HG02884 (cell line): ENCODE results near the gene ZNG1A.
"Not testable (repeated sequence)": the region's sequence is repeated elsewhere in the genome, so short reads cannot be mapped to it uniquely, and the experiment has no call there.

ENCODE experiments used
- ATAC-seq: cut with Tn5 transposase; IDR thresholded peaks from one replicate; pipeline ENCODE4 v1.9.1; 2021; ENCODE audit warnings: mild to moderate bottlenecking, moderate library complexity; ENCODE audit not compliant: unreplicated experiment

Gene ZNG1A

DNA sequence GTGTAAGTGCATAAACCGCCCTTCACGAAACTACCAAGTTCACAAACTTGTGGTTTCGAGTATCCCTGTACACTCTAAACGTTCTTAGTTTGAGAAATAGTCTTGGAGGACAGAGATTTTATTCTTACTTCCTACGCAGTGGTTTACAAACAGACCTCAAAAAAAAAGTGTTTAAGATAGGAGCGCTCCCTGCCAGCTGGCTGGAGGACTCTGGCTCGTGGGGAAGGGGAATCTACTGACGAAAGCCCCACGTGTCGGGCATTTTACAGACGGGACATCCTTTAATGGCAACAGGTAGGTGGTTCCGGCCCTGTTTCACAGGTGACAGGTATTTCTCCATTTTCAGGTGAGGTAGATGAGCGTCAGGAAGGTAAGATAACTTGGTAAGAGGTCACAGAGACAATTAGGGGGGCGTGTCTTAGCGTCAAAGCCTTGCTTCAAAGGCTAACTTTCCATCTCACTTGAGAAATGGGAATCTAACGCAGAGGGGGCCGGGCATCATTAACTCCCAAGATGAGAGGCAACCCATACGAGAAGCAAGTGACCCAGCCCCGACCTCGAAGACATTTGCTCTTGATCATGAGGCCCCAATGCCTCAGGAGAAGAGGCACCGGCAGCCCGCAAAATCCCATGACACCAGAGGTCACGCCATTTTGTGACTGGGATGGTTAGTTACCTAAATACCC, 573 bp downstream of the ZNG1A start:
- ATAC-seq, result not testable (repeated sequence)

DNA sequence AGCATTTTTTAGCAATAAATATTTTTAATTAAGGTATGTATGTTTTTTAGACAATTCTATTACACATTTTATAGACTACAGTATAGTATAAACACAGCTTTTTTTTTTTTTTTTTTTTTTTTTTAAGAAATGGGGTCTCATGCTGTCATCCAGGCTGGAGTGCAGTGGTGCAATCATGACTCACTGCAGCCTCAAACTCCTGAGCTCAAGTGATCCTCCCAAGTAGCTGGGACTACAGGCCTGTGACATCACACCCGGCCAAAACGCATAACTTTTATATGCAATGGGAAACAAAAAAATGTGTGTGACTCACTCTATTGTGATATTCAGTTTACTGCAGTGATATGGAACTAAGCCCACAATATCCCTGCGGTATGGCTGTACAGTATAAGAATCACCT, 9.1 kb downstream of the ZNG1A start:
- ATAC-seq, result not testable (repeated sequence)

DNA sequence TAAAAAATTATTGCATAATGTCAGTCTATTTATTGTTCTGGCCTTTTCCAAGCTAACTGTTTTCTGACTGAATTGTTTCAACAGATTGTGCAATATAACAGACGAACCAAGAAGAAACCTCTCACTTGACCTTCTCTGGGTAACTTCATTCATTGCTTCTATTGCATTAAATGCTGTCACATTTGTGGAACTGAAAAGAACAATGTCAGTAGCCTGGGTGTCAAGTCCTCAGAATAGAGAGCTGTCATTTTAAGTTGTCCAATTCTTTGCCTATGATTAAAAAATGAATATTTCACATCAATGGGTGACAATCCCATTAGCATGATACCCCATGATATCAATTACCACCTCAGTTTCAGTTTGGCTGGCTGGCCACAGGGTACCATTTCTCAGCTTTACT, 19.0 kb downstream of the ZNG1A start:
- ATAC-seq, result not testable (repeated sequence)

DNA sequence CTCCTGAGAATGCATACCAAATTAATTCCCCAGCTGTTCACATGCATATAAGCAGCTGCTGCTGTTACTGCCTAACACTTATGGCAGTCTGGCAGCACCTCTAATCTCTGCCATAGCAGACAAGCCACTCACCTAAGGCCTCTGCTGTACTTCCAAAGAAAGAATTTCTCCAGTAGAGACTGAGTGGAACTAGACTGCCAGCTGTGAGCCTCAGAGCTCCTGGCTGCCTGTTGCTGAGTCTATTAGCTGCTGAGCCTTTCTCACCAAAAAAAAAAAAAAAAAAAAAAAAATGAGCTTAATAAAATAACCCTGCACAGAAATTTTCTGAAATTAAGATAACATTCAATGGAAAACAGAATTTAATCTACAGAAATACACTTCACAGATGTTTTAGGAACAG, 27.7 kb downstream of the ZNG1A start:
- ATAC-seq, result not testable (repeated sequence)

DNA sequence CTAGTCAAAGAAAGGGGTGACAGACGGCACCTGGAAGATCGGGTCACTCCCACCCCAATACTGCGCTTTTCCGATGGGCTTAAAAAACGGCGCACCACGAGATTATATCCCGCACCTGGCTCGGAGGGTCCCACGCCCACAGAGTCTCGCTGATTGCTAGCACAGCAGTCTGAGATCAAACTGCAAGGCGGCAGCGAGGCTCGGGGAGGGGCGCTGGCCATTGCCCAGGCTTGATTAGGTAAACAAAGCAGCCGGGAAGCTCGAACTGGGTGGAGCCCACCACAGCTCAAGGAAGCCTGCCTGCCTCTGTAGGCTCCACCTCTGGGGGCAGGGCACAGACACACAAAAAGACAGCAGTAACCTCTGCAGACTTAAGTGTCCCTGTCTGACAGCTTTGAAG, 39.0 kb downstream of the ZNG1A start:
- ATAC-seq, result not testable (repeated sequence)

DNA sequence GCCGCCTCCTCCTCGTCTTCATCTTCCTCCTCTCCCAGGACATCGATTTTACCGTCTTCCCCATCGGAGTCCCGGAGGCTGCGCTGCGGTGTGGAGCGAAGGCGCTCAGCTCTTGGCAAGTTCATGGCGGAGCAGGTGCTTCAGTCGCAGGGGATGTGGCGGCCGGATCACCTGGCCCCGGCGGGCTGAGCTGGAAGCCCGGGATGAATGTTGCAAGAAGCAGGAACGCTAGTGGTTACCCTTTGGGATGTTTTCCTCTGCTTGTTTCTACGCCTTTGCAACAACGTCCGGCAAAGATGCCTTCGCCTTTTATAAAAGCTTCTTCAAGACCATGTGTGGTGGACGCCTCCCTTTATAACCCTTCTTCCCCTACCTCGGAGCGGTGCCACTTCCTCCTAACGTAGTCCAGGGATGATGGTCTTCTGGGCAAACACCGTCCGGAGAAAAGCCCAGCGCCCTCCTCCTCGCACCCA, 60.8 kb downstream of the ZNG1A start, which contains the start of gene FOXD4:
TSS of gene FOXD4 (minus strand) at position 423 of the 473 bp plus-strand sequence. CDS start at position 125, 298 bp downstream.
- not testable (repeated sequence) for ATAC-seq

DNA sequence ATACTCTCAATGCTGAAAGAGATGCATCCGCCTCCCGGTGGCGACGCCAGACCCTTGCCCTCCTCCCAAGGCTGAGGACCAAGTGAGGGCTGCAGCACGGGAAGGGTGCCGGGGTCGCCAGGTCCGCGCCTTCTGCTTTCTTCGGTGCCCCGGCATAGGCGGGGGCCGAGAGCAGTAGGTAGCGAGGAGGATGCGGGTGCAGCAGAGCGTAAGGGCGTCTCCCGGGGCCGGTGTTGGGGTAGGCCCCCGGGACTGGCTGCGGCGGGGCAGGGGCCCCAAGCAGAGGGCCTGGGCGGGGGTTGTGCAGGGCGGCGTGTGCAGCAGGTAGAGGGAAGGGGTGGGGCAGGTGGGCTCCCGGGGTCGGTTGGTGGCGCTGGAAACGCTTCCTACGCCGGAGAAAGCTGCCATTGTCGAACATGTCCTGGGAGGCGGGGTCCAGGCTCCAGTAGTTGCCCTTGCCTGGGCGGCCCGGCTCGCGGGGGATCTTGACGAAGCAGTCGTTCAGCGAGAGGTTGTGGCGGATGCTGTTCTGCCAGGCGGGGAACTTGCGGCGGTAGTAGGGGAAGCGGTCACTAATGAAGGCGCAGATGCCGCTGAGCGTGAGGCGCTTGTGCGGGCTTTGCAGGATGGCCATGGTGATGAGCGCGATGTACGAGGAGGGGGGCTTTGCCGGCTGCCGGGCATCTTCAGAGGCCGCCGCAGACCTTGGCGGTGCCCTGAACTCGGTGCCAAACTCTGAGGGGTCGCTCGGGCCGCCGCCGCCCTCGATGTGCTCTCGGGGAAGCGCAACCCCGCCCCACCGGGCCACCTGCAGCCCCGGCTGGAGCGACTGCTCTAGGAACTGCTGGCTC, 61.5 kb downstream of the ZNG1A start:
- not testable (repeated sequence) for ATAC-seq

DNA sequence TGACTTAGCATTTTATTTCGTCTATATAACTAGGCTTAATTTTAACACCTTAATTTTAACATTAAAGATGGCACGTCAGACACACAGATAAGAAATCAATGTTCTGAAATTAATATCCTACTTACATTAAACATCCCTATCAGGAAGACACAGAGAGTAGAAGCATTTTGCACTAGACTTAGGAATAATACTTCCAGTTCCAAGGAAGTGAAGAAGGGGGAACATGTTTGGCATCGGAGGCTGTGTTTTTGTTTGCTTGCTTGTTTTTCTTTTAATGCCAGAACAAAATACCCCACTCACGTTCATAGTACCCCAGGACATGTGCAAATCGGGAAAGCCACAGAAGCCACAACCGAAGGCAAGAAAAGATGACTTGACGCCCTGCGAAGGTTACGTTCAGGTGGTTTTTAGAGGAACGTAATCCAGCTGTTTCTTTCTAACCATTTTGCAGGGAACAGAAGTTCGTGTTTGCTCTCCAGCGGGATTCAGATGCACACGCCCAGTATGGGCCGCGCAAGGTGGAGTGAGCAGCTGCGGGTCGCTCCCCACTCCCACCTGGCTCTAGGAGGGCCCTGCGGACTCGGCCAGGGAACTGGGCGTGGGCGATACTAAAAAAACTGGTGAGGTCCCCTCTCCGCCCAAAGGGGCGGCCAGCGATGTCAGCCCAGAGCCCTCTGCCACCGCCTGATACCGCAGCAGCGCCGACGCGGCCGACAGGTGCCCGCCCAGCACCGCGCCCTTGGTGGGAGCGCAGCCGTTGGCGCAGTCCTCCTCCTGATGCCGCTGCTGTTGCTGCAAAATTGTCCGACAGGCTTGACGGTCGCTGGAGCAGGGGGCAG, 62.4 kb downstream of the ZNG1A start:
- not testable (repeated sequence) for ATAC-seq

DNA sequence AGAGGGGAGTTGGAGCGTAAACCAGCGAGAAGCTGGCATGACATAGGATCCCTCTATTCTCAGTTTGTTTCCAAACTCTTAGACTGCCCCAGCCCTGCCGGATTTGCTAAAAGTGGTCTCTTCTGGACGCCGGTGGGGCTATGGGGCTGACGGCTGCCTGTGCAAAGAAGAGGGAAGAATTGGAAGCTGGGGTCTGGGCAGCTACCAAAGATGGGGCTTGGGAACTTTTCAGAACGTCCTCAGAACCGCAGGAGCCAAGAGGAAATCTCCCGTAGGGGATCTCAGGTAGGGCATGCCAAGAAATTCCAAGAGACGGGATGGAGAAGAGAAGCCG, 63.8 kb downstream of the ZNG1A start:
- not testable (repeated sequence) for ATAC-seq

DNA sequence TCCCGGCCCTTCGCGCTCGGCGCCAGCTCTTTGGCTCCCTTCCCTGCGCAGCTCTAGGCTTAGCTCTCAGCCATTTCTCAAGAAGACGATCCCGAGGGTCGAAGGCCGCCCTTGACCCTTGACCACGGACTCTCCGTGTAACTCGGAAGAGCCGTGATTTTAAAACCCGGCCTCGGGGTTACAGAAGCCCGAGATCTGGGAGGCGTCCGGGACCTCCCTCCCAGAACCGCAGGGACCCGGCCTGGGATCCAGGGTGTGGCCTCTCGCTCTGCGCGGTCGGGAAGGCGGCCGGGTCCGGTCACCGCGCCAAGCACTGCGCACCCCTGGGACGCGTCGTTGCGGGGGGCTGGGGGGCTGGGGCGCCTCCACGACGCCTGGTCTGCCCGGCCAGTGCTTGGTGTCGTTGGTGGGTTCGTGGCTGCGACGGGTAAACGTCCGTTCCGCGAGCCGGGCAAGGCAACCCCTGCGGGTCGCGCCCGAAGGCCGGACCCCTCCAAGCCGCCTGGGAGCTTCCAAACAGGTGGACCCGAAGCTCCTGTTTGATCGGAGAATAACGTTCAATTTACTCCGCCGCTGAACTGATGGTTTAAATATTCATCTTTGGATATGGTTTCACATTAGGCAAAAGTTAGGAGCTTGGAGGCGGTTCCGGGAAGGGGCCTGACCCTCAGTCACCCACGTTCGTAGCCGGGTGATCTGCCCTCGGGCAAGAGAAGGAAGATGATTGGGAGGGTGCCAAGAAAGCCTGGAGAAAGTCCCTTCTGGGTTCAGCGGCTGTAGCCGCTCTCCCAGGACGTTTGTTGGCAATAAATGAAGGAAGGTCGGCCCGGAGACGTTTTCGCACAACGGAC, 64.4 kb downstream of the ZNG1A start:
- peak; percentile 21 for ATAC-seq

DNA sequence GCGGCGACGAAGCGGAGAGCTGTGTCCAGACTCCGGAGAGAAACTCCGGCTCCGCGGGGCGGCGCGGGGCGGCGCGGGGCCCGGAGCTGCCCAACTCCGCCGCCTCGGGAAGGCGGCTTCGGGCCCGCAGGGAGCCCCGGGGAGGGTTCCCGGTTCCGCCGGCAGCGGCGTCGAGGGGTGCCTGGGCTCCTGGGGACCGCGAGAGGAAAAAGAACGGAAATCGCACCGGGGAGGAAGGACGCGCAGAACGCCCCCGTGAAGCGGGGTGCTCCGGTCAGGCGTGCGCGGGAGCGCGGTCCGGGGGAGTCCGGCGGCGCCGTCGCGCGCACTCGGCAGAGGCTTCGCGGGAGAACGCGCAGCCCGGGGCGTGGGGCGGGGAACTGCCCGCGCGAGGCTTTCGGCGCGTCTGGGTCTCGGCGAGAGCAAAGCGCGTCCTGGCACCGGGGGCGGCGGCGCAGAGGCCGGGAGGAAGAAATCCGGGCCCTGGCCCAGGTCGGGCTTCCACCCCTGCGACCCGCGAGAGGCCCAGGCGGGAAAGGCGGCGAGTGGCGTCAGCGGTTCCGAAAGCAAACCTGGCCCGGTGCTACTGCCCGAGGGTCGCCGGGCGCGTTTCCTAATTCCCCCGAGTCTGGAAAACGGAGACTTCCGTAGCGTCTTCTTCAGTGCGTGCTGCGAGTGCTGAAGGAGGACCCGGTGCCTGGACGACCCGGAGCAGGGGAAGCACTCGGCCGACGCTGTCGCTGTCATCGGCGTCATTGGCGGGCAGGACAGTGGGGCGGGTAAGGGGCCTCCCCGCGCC, 65.2 kb downstream of the ZNG1A start:
- peak; percentile 68 for ATAC-seq

DNA sequence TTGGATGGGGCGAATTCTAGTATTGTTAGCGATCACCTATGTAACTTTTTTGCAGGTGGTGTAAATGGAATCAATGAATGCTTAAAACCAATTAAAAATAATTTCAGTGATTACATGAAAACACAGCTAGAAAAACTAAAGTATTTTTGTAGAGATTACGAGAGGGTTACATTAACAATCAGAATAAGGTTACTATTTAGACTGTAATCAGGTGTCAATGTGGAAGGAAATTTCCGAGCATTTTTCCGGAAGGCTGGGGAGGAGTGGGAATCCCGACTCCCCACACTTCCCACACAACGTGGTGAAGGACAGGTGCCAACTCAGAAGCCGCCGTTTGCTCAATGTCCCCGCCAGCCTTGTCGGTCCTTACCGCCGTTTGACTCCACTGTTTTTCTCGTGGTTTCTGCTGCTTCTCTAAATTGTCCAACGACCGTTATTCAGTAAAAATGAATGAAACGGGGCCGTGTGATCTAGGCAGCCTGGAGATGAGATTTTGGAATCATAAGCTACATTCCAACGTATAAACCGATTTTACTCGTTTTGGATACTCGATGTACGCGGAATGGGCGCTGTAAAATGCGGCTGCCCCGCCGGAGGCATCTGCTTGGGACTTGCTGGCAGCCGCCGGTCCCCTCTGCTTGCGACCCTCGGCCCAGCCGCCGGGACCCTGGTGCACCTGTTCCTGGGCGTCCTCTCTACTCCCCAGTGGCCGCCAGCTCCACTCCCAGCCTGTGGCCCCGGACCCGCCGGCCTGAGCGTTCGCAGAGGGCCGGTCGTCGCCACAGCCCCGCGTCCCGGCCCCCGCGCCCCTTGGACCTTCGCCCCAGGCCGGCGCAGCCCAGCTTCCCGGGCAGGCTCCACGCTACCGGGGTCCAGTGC, 66.0 kb downstream of the ZNG1A start:
- ATAC-seq, result not testable (repeated sequence)

DNA sequence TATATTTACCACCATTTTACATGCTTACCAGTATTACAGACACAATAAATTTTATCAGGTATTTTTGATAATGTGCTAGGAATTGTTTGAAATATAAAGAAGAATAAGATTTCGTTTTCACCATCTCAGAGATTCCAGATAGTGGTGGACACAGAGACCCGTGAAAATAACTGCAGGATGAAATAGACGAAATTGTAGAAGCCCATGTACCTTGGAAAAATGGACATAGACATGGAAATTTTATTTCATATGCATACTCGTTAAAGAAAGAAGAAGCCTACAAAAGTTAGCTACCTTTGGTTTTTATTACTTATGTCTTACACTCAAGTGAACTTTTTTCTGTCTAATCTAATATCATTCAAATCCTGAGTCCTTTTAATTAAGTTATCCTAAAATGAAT, 68.2 kb downstream of the ZNG1A start:
- not testable (repeated sequence) for ATAC-seq

DNA sequence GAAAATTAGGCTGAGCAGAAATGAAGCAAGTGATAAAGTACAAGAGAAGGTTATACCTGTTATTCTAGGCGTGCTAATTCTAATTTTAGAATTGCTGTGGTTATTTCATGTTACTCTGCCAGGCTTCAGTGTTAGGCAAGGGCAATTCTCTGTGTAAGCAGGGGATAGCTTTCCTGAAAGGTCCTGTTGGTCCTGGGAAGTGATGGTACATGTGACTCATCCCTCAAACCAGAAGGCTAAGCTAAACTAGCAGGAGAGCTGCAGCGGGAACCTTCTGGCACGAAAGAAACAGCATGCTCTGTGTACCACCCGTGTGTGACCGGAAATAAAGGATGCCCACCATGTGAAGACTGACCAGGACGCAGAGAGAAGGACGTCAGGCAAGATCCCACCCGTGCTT, 69.3 kb downstream of the ZNG1A start:
- ATAC-seq, result not testable (repeated sequence)

DNA sequence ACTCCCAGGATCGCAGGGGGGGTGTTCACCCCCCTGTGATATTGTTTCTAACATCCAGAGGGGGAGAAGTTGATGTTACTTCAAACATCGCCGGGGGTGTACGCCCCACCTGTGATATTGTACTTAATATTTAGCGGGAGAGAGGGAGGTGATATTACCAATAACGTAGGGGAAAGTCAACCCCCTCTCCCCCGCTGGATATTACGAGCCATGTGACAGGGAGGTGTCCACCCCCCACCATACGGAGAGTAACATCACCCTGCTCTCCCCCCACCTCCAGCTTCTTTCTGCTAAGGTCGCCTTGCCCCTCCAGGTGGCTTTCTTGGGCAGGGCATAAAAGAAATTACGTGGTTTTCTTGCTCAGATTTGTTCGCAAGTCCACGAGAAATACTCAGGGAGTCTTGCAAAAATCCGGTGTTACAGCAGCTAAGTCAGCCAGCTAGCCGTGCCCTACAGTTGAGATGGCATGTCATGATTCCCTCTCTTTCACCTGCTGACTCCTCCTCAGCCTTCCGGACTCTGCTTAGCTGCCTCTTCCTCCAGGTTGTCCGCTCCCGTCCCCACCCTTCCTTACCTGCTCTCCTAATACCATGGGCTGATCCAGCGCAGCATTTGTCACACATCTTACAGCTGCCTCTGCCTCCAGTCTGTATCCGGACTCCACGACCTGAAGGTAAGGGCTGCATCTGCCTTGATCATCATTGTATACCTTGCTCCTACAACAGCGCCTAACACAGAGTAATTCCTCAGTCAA, 69.9 kb downstream of the ZNG1A start:
- not testable (repeated sequence) for ATAC-seq

DNA sequence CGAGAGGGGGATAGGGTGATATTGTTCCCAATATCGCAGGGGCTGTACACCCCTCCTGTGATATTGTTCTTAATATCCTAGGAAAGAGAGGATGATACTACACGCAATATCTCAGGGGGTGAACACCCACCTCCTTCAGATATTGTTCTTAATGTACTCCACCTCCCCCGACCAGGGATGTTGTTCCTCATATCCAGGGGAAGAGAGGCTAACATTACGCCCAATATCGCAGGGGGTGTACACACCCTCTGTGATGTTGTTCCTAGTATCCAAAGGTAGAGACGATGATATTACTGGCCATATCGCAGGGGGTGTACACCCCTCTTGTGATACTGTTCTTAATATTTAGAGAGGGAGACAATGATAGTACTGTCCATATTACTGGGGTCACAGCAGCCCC, 72.9 kb downstream of the ZNG1A start:
- not testable (repeated sequence) for ATAC-seq

DNA sequence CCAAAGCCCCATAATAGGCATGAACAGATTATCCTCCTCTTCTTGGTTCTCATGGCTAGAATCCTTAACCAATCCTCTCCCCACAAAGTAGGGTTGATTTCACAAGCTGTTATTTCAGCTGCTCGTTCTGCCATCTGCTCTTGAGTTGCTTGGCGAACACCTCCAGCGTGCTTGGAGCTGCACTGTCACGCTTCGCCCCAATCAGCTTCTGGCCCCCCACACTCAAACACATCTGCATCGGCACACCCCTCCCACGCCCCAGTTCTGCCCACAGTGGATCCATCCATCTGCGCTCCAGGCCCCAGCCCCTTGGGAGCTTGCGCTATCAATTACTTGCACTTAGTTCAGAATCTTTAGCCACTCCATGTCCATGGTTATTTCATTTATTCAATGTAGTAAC, 78.4 kb downstream of the ZNG1A start:
- ATAC-seq, result not testable (repeated sequence)

DNA sequence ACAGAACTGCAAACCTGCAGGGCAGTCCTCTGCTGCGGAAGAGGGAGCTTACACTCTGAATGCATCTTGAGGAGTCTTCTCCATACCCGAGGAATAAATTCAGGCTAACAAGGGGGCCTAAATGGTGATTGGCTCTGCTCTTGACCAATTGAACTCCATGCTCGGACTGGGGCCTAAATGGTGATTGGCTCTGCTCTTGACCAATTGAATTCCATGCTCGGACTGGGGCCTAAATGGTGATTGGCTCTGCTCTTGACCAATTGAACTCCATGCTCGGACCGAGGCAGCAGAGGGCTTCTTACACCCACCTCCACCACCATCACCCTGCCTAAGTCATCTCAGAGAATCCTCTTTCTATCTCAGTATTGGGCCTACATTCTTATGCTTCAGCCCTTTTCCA, 79.0 kb downstream of the ZNG1A start:
- ATAC-seq, result not testable (repeated sequence)
